OCI-LY7 (cell line): ENCODE results near the gene OAS2.

Experiments
- CTCF ChIP-seq: fragments of 200-600 bp; sonication (generic); conservative IDR thresholded peaks from 2 replicates; pipeline ENCODE4 v1.5.1; 2014; ENCODE audit warnings: mild to moderate bottlenecking, antibody characterized with exemption, low read length, moderate library complexity, mixed read lengths
- EZH2phosphoT487 ChIP-seq: fragments of 200-600 bp; sonication (generic); IDR thresholded peaks from 2 replicates; pipeline ENCODE4 v1.6.1; 2018; ENCODE audit warnings: low read depth, borderline replicate concordance, mild to moderate bottlenecking, mixed run types, antibody characterized with exemption, low read length, moderate library complexity, mixed read lengths

- TF ChIP-seq CTCF (no peak), EZH2phosphoT487 (no peak)
Measured at GRCh38 chr12:112988224-112988623, 9.9 kb downstream of the OAS2 start.
